Measurements from ENCODE around the gene ITGBL1.

- TF ChIP-seq CTCF (IDR thresholded peaks at IDR 0.05) (no peak), EZH2 (IDR thresholded peaks at IDR 0.05; ENCODE audit: borderline replicate concordance, insufficient read depth, low read depth, low read length, poor library complexity, severe bottlenecking) (no peak)
Measured at GRCh38 chr13:101447852-101448251, 4.6 kb upstream of the ITGBL1 start.

Measured in B cell (primary cell).